NCI-H460 (cell line): ENCODE measurements around the gene SGF29. TPM values are rescaled to one million over a fixed set of nuclear protein-coding genes. Genes with fewer than 3 reads are reported as not detected.
A peak's percentile ranks its signal among the peaks of the same experiment; 100 is the strongest.
"Not testable (repeated sequence)": the region's sequence is repeated elsewhere in the genome, so short reads cannot be mapped to it uniquely, and the experiment has no call there.

ENCODE experiments used
- DNase-seq: peaks from one replicate; pipeline ENCODE4 v3.0.0-alpha.2; 2016; ENCODE audit warnings: low read depth; ENCODE audit errors: extremely low read depth
- total RNA-seq: library from RNA; depleted of rRNA; stranded (reverse); fragments of >200 nt; shearing (Covaris generic); gene quantifications from 2 replicates; pipeline ENCODE4 v1.2.3, GENCODE V29; 2014

Gene SGF29
- total RNA-seq, 1 experiment from 2014 or later = 23.8 TPM

GRCh38 chr16:28607681-28608495 is 54.2 kb downstream of the SGF29 start:
- DNase-seq = not testable (repeated sequence)

GRCh38 chr16:28608496-28608808 is 54.7 kb downstream of the SGF29 start:
- DNase-seq = not testable (repeated sequence)

- not testable (repeated sequence) for DNase-seq
Observed at GRCh38 chr16:28608867-28609596, 55.3 kb downstream of the SGF29 start.

- no peak for DNase-seq
Observed at GRCh38 chr16:28609631-28610594, 56.2 kb downstream of the SGF29 start, which contains the start of gene SULT1A1. TSS of gene SULT1A1 (minus strand) at chr16:28610044. CDS start at chr16:28608855, 1,189 bp downstream.

- no peak for DNase-seq
Observed at GRCh38 chr16:28610595-28611191, 57.0 kb downstream of the SGF29 start.

- not testable (repeated sequence) for DNase-seq
Observed at GRCh38 chr16:28612359-28613280, 58.9 kb downstream of the SGF29 start.

- not testable (repeated sequence) for DNase-seq
Observed at GRCh38 chr16:28613912-28614311, 60.2 kb downstream of the SGF29 start.

GRCh38 chr16:28614561-28614960 is 60.8 kb downstream of the SGF29 start:
- not testable (repeated sequence) for DNase-seq

- DNase-seq = peak; percentile 35
Observed at GRCh38 chr16:28615486-28616223, 61.9 kb downstream of the SGF29 start.

GRCh38 chr16:28616224-28616577 is 62.5 kb downstream of the SGF29 start:
- not testable (repeated sequence) for DNase-seq

- DNase-seq = no peak
Observed at GRCh38 chr16:28616636-28617035, 62.9 kb downstream of the SGF29 start.

GRCh38 chr16:28617874-28618273 is 64.2 kb downstream of the SGF29 start:
- no peak for DNase-seq

GRCh38 chr16:28620316-28620715 is 66.6 kb downstream of the SGF29 start:
- not testable (repeated sequence) for DNase-seq

- DNase-seq = no peak
Observed at GRCh38 chr16:28621481-28622155, 67.9 kb downstream of the SGF29 start.

GRCh38 chr16:28622532-28623171 is 68.9 kb downstream of the SGF29 start:
- DNase-seq = not testable (repeated sequence)

GRCh38 chr16:28623172-28623711 is 69.5 kb downstream of the SGF29 start:
- DNase-seq = no peak

- DNase-seq = not testable (repeated sequence)
Observed at GRCh38 chr16:28630905-28631304, 77.2 kb downstream of the SGF29 start.
